ENCODE measurements around the gene KCNAB2. TPM values are rescaled to one million over a fixed set of nuclear protein-coding genes. Genes with fewer than 3 reads are reported as not detected.

Gene KCNAB2
- total RNA-seq, 1 experiment from 2014 or later: 28.5 TPM

- 0 out of 2 replicates have a peak, but pooled peaks cover 3% of the 10 kb centered on the region for H4K20me1 ChIP-seq (ENCODE audit: low read length)
- no peak overlapping the region for H2AFZ ChIP-seq (ENCODE audit: low read length)
- H3K9me2 ChIP-seq (replicated peaks; ENCODE audit: low read length): no peaks in the 10 kb centered on the region
- ATAC-seq (no peak), DNase-seq (no peak)
- H3K9me3 ChIP-seq (ENCODE audit: low read length): no peaks in the 10 kb centered on the region
- no peaks in the 10 kb centered on the region for H3K27me3 ChIP-seq (ENCODE audit: low read length)
- TF ChIP-seq EZH2phosphoT487 (IDR thresholded peaks at IDR 0.05; ENCODE audit: borderline replicate concordance, low read length) (no peak), CTCF (conservative IDR thresholded peaks at IDR 0.05; ENCODE audit: low read depth, low read length) (no peak), EZH2 (IDR thresholded peaks at IDR 0.05; ENCODE audit: low read length, unreplicated experiment) (no peak)
- POLR2A ChIA-PET (ENCODE audit: unreplicated experiment): no interaction called here
- no TSS peak for BruUV-seq (replicated peaks)
- H3K27ac ChIP-seq (ENCODE audit: low read length): no peak overlapping the region
- no peak overlapping the region for H3K4me2 ChIP-seq (ENCODE audit: low read length)
- no peak overlapping the region for H3K9ac ChIP-seq (ENCODE audit: low read length)
- H3K36me3 ChIP-seq (ENCODE audit: low read depth, low read length): no peaks in the 10 kb centered on the region
- intact Hi-C loops (cut with micrococcal nuclease): loop anchor here (5.0 kb wide), 3 partner anchors 103 to 288 kb away; no protein-coding TSS in a partner anchor
- peaks cover 18% of the 10 kb centered on the region for H3K4me1 ChIP-seq (ENCODE audit: insufficient read depth, low read length)
- H3K4me3 ChIP-seq (ENCODE audit: low read length): no peak overlapping the region
- no peaks in the 10 kb centered on the region for H3F3A ChIP-seq (ENCODE audit: low read length, unreplicated experiment)
- CTCF ChIA-PET: no interaction called here
- H3K79me2 ChIP-seq (ENCODE audit: low read length): no peaks in the 10 kb centered on the region
Observed at GRCh38 chr1:6054596-6054995, 8.9 kb downstream of the KCNAB2 start.

- intact Hi-C loops (cut with micrococcal nuclease): no loop called here
- CTCF ChIA-PET: no interaction called here
Observed at GRCh38 chr1:6056572-6056948, 10.9 kb downstream of the KCNAB2 start.

More at GRCh38 chr1:6056572-6056948, 10.9 kb downstream of the KCNAB2 start:
- Histone ChIP-seq H3K9ac (ENCODE audit: low read length) (no peak overlapping the region), H4K20me1 (ENCODE audit: low read length) (0 out of 2 replicates have a peak, but pooled peaks cover 3% of the 10 kb centered on the region), H3K4me3 (ENCODE audit: low read length) (no peak overlapping the region), H3K9me2 (replicated peaks; ENCODE audit: low read length) (no peaks in the 10 kb centered on the region), H3K27me3 (ENCODE audit: low read length) (no peaks in the 10 kb centered on the region), H3F3A (ENCODE audit: low read length, unreplicated experiment) (no peaks in the 10 kb centered on the region), H3K79me2 (ENCODE audit: low read length) (no peaks in the 10 kb centered on the region), H3K9me3 (ENCODE audit: low read length) (no peaks in the 10 kb centered on the region), H2AFZ (ENCODE audit: low read length) (no peak overlapping the region), H3K36me3 (ENCODE audit: low read depth, low read length) (no peaks in the 10 kb centered on the region), H3K4me1 (ENCODE audit: insufficient read depth, low read length) (peaks cover 27% of the 10 kb centered on the region), H3K27ac (ENCODE audit: low read length) (no peak overlapping the region), H3K4me2 (ENCODE audit: low read length) (no peak overlapping the region)
- ATAC-seq (no peak), DNase-seq (no peak)
- POLR2A ChIA-PET (ENCODE audit: unreplicated experiment): no interaction called here
- BruUV-seq (replicated peaks): no TSS peak
- TF ChIP-seq EZH2 (IDR thresholded peaks at IDR 0.05; ENCODE audit: low read length, unreplicated experiment): no peak
- no peak for TF ChIP-seq CTCF (conservative IDR thresholded peaks at IDR 0.05; ENCODE audit: low read depth, low read length)
- TF ChIP-seq EZH2phosphoT487 (IDR thresholded peaks at IDR 0.05; ENCODE audit: borderline replicate concordance, low read length): no peak
